ENCODE measurements around the gene ACBD3. TPM values are rescaled to one million over a fixed set of nuclear protein-coding genes. Genes with fewer than 3 reads are reported as not detected.

Gene ACBD3
- total RNA-seq, 1 donor from 2014 or later = 31.5 TPM

GRCh38 chr1:226097866-226098625 is 88.5 kb downstream of the ACBD3 start:
- intact Hi-C loops (cut with DNase I) = no loop called here
- Histone ChIP-seq H3K4me3 (no peak overlapping the region), H3K27ac (no peak overlapping the region), H3K27me3 (no peaks in the 10 kb centered on the region), H3K36me3 (no peaks in the 10 kb centered on the region), H3K4me1 (no peaks in the 10 kb centered on the region), H3K9me3 (no peaks in the 10 kb centered on the region)
- TF ChIP-seq CTCF (IDR thresholded peaks at IDR 0.05) = no peak
- no peak for DNase-seq (ENCODE audit: low spot score in 2 of 2)

- H3K36me3 ChIP-seq = no peaks in the 10 kb centered on the region
- TF ChIP-seq CTCF (IDR thresholded peaks at IDR 0.05) = no peak
- H3K27ac ChIP-seq = no peak overlapping the region
- no peaks in the 10 kb centered on the region for H3K9me3 ChIP-seq
- no peak overlapping the region for H3K4me3 ChIP-seq
- no peaks in the 10 kb centered on the region for H3K27me3 ChIP-seq
- peak in 1 of 2 donors; percentile 54 for DNase-seq (ENCODE audit: low spot score in 2 of 2)
- intact Hi-C loops (cut with DNase I) = no loop called here
- no peaks in the 10 kb centered on the region for H3K4me1 ChIP-seq
Measured at GRCh38 chr1:226095286-226095685, 91.3 kb downstream of the ACBD3 start.

Other genes starting within 250 kb of the ACBD3 start
- 2.6 TPM for gene LEFTY2, start 245.5 kb downstream of the ACBD3 start, total RNA-seq
- gene SDE2, start 187.4 kb downstream of the ACBD3 start, total RNA-seq = 12.3 TPM
- gene H3-3A, start 124.0 kb downstream of the ACBD3 start, total RNA-seq = 214 TPM
- gene MIXL1, start 36.9 kb upstream of the ACBD3 start, total RNA-seq = not detected
- 0.43 TPM for gene LIN9, start 122.4 kb upstream of the ACBD3 start, total RNA-seq
- 37.1 TPM for gene PARP1, start 221.4 kb upstream of the ACBD3 start, total RNA-seq

Measured in ascending aorta (tissue), 2 donors.